ENCODE data around the gene STK33. TPM values are rescaled to one million over a fixed set of nuclear protein-coding genes. Genes with fewer than 3 reads are reported as not detected.

Gene STK33
- total RNA-seq: 2.9 and 4.7 TPM in 2 replicates

DNA sequence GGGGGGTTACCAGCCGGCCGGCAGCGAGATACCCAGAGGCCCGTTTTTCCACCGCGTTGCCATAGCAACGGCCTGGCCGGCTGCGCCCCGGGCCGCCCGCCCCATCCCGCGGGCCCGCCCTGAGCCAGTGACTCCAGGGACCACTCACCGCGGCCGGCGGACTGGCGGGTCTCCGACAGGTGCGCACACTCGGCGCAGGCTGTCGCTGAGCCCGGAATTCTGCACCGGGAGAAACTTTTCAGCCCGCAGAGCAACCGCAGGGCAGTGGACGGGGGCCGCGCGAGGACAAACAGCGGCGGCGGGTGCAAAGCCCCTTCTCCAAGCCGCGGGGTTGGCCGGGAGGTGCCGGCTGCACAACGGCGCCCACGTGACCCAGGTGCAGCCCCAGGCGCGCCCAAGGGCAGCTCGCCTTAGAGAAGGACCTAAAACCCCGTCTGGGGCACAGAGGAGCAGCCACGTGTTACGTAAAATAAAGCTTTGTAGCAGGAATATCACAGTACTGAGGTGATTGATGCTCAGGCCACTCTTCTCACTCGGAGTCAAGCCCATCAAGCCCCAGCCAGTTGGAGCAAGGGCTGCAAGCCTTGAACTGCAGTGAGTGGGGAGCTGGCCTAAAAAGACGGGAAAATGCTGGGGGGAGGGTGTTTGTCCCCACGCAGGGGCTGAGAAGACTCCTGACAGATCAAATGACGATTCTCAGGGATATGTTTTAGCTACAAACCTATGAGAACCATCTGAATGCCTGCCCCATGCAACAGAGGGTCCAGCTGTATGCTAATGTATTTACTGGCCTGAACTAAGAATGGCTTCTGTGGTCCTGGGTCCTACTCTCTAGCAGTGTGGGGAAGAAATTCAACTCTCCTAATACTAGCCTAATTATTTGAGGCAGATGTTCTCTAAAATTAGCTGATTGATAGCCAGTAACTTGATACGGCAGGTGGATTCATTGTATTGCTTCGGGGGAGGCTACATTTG, at the start of gene STK33:
TSS of gene STK33 (minus strand) at position 294 of the 975 bp plus-strand sequence. CDS start 119,323 bp downstream, outside the sequence.

Other genes starting within 250 kb of the STK33 start
- gene TRIM66, start 88.4 kb upstream of the STK33 start, total RNA-seq: 5.9 and 7.5 TPM in 2 replicates
- gene RPL27A, start 88.6 kb upstream of the STK33 start, total RNA-seq: 534 and 721 TPM in 2 replicates

Measured in uterine smooth muscle cell (primary cell).